Fibroblast of skin of right quadriceps (primary cell): ENCODE measurements around the gene CYP26A1.
A peak's percentile ranks its signal among the peaks of the same experiment; 100 is the strongest.
"Not testable (repeated sequence)": the region's sequence is repeated elsewhere in the genome, so short reads cannot be mapped to it uniquely, and the experiment has no call there.

Source experiments
- DNase-seq: peaks from one replicate; pipeline ENCODE4 v3.0.0-alpha.2; 2013

The CYP26A1 gene

DNA sequence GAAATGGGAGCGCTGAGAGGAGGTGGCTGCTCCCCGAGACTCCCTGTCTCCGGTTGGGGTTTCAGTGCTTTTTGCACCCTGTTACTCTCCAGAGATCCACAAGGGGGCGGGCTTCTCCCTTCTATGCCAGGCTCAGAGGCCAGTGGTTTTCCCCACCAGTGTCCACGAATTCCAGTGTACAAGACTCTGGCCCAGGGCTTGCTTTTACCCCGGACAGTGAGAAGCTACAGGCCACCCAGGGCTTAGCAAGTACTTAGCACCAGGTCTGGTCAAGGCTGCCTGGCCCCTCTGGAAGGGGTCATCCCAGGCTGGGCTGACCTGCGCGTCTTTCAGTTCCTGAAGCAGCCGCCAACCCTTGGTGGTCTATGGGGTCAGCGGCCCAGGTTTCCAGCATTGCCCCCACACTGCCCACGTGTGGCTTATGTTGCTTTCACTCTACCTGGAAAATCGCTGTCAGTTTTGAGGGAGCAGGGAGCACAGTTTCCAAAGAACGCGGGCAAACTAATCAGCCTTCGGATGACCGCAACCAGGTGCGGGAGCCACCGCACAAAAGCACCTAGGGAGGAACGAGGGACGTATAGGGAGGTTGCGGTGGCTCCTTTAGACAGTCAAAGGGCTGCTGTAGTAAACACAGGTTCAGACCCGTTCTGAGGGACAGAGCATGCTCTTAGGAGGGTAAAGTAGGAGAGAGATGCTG, 6.8 kb downstream of the CYP26A1 start:
- peak; percentile 42 for DNase-seq

DNA sequence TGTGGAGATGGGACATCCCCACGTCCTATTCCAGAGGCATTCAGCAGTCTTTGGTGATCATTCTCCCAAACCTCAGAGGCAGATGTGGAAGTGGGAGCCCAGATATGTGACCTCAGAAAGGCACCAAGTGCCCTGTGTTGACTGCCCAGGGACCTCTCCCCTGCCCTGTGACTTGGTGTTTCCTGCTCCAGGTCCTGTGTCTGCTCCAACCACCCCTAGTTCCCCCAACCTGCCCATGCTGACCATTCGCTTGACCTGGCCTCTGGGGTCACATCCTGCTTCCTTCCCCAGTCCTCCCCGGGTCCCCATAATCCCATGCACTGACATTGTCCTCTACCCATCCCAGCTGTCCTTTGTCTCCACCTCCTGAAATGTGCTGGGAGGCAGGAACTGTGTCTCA, 7.6 kb downstream of the CYP26A1 start:
- DNase-seq, result no peak

DNA sequence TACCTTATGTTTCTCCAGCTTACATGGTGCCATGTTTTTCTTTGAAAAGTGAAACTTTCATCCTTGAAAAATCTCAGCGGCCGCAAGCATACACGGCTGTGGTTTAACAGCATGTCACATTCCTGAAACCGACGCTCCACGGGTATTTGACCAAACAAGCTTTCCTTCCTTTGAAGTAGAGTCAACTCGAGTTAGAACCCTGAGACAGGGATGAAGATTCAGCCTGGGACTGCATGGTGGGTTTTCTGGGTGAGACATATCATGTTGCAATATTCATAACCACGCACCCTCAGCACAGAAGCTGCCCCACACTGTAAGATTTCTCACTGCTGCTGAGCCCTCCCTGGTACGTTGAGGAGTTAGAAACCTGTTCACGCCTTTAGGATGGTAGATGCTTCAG, 8.1 kb downstream of the CYP26A1 start:
- peak; percentile 46 for DNase-seq

DNA sequence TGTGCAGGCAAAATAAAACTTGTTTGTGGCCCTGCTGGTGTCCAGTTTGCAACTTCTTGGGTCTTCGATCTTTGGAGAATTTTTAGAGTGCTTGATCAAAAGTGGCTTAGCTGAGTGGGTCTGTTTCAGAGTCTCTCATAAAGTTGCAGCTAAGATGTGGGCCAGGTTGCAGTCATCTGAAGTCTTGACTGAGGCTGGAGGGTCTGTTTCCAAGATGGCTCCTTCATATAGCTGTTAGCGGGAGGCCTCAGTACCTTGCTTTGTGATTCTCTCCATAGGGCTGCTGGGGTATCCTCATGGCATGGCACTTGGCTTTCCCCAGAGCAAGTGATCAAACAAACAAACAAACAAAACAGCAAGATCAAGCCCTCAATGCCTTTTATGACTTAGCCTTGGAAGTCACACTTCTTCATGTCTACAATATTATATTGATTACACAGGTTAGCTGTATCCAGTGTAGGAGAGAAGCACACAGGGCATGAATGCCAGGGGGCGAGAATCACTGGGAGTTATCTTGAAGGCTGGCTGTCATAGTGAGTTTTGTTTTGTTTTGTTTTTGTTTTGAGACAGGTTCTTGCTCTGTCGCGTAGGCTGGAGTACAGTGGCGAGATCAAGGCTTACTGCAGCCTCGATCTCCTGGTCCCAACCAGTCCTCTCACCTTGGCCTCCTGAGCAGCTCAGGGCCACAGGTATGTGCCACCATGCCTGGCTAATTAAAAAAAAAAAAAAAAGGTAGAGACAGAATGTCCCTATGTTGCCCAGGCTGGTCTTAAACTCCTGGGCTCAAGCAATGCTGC, 10.2 kb downstream of the CYP26A1 start:
- DNase-seq, result no peak

DNA sequence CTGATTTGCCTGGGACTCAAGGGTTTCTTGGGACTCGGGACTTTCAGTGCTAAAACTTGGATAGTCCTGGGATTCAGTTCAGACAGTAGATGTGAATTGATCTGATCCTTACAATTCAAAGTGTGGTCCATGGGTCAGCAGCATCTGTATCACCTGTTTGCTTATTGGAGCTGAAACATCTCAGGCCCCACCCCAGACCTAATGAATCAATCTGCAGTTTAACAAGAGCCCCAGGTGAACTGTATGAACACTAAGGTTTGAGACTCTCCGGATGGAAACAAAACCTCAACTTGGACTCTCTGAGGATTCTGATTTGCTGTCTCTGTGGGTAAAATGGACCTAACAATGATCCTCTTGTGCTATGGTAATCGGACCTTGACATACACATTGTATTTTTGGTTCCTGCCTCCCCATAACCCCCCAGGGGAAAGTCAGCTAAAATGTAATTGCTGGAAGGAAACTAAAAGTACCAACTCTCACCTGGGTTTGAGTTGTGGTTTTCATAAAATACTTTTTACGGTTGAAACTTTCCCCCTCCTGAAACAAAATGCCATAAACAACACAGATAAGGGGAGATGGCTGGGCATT, 11.7 kb downstream of the CYP26A1 start:
- DNase-seq, result no peak

DNA sequence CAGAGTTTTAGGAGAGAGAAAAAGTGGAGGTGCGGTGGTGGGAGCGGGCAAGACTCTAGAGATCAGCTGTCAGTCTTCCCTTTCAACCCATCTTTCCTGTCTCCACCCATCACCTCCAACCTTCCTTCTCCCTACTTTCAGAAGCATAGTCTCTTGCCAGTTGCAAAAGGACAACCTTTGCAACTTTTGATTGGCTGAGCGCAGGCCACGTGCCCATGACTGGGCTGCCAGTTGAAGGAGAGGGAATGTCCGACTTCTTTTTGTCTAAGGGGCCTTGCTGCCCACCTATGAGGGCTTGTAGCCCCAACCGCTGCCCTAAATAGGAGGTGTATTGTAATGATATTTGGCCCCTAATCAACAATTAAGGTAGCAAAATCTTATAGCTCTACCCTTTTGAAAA, 12.6 kb downstream of the CYP26A1 start:
- DNase-seq, result no peak

DNA sequence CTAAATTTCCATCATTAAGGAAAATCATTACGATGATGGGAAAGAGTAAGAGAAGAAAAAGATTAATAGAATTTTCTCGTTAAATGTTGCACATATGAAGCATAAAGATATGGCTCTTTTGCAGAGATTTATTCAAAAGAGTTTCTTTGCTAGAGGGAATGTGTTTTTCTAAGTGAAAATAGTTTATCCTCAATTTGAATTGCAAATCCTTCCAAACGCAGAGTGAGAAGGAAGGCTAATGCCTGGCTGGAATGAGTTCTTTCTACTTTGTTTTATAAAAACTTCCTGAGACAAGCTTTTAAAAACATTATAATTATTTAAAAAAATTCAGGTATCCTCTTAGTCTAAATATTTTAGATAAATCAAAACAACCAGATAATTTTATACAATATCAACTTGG, 14.2 kb downstream of the CYP26A1 start:
- DNase-seq, result no peak

DNA sequence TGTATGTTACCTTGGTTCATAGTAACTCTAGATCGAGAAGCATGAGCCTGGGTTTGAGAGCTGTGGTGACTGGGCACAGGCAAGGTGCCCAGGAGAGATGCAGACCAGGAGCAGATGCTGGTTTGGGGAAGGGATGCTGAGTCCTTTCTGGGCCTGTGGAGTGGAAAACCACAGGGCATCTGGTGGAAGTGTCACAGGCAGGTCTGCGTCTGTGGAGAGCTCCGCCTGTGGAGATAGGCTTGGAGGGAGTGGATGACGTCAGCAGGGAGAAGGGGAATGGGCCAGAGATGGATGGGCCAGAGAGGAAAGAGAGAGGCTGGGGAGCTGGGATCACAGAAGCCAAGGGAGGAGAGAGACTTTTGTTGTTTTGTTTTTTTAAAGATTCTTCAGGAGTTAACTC, 14.8 kb downstream of the CYP26A1 start:
- no peak for DNase-seq

DNA sequence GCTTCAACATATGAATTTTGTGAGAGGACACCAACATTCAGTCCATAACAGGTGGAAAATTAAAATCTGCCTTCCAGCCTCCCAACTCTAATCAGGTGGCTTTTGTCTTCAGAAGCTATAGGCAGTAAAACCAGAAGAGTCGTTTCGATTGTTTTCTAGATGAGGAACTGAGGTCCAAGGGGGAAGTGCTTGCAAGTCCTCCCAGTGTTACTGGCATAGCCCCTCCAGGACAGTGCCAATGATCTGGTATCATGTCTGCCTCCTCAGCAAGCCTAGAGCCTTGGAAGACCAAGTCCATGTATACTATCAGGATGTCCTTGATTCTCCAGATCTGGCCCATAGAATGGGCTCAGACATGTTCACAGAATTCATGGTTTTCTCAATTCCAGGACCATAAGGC, 16.9 kb downstream of the CYP26A1 start:
- DNase-seq, result no peak

DNA sequence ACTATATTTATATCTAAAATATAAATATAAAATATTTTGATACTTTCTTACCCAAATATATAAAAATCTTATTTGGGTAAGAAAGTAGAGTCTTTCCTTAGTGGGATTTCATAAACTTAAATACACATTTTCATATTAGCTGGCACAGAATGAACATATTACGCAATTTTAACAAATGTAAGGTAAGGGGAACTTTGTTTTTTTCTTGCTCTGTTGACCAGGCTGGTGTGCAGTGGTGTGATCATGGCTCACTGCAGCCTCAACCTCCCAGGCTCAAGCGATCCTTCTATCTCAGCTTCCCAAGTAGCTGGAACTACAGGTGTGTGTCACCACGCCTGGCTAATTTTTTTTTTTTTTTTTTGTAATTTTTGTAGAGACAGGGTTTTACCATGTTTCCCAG, 18.3 kb downstream of the CYP26A1 start:
- no peak for DNase-seq

DNA sequence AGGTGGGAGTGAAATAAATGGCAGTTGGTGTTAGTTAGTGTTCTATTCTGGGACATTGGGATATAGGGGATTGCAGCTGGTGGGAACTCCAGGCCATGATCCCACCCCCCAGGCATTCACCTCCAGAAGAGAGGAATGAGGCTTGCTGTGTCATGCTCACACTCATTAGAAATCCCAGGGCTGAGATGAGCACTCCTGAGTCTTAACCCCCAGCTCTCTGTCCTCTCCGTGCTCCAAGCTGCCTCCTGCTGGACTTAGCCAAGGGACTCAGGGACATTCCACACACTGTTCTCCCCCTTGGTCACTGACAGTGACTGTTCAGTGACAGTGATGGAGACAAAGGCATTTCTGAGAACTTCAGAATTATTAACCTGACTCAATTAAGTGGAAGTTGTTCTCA, 21.5 kb downstream of the CYP26A1 start:
- DNase-seq, result no peak

DNA sequence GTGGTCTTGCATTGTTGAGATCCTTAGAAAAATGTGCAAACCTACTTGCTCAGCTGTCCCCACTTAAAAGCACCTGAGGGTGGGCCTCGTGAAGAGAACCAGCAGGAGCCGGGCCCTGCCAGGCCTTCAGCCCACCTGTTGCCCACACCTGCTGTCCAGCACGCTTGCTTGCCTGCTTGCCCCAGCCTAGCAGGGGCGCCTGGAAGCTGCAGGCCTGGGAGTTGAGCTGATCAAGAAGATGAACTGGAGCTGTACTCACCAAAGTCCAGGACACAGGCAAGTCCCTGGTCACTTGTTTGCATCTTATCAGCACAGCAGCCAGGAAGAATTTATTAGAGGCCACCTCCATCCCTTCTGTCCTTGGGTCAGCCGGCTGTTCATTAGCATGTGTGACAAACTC, 23.2 kb downstream of the CYP26A1 start:
- DNase-seq, result no peak

DNA sequence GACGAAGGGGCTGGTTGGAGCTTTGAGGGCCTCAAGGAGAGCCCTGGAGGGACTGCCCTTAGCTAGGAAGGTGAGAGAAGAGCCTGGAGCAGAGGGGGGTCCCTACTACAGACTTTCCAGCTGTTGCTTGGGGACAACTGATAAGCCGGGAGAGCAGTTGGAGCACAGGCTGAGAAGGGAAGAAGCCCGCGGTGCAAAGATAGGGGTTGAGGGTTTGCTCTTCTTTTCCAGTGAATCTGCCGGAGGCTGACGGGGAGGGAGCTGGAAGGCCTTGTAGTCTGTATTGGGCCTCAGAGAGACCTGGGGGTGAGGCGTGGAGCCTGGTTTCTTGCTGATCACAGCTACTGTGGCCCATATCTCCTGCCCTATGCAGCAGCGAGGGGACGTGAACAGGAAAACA, 23.7 kb downstream of the CYP26A1 start:
- no peak for DNase-seq

DNA sequence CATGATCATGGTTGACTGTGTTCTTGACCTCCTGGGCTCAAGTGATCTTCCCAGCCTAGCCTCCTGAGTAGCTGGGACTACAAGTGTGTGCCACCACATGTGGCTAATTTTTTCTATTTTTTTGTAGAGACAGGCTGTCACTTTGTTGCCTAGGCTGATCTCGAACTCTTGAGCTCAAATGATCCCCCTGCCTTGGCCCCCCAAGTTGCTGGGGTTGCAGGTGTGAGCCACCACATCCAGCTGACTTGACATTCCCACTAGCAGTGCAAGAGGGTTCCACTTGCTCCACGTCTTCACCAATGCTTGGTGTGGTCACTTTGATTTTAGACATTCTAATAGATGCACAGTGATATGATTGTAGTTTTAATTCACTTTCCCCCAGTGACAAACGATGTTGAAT, 25.1 kb downstream of the CYP26A1 start:
- no peak for DNase-seq

DNA sequence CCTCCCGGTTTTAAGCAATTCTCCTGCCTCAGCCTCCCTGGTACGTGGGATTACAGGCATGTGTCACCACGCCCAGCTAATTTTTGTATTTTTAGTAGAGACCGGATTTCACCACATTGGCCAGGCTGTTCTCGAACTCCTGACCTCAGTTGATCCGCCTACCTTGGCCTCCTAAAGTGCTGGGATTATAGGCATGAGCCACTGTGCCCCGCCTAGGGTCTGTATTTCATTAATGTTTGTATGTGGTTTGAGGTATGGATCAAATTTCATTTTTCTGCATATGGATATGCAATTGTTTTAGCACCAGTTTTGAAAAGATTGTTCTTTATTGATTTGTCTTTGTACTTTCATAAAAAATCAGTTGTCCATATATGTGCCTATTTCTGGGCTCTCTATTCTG, 26.0 kb downstream of the CYP26A1 start:
- no peak for DNase-seq

DNA sequence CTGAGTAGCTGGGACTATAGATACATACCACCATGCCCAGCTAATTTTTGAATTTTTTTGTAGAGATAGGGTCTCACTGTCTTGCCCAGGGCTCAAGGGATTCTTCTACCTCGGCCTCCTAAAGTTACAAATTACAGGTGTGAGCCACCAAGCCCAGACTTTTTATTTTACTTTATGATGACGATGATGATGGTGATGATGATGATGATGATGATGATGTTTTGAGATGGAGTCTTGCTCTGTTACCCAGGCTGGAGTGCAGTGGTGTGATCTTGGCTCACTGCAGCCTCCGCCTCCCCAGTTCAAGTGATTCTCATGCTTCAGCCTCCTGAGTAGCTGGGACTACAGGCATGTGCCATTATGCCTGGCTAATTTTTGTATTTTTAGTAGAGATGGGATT, 27.5 kb downstream of the CYP26A1 start:
- DNase-seq, result not testable (repeated sequence)

DNA sequence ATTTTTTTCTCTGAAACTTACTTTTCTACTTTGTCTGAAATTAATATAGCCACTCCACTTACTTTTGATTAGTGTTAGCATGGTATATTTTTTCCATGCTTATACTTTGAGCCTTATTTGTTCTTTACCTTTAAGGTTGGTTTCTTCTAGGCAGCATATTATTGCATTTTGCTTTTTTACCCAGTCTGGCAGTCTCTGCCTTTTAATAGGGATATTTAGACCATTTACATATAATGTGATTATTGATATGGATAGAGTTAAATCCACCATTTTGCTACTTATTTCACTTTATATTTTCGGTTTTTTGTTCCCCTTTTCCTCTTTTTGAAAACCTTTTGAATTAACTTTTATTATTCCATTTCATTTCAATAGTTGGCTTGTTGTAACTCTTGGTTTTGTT, 30.3 kb downstream of the CYP26A1 start:
- DNase-seq, result no peak

DNA sequence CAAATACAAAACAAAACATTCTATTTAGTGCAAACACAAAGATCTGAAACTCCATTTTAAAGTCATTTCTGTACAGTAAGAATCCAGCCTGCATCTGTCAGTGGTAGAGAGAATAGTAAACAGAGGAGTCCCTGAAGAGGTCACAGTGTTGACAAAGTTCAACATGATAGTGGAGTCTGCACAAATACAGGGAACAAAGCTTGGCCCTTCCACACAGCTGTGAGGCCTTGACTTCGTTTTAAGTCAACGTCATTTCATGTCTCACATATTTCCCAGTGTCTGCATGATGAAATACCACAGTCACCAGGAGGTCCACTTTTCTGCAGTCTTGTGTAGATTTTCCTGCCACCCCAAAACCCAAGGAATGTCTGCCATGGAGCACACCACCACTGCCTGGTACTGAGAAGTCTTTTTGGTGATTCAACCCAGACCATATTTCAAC, 33.0 kb downstream of the CYP26A1 start:
- peak; percentile 73 for DNase-seq

DNA sequence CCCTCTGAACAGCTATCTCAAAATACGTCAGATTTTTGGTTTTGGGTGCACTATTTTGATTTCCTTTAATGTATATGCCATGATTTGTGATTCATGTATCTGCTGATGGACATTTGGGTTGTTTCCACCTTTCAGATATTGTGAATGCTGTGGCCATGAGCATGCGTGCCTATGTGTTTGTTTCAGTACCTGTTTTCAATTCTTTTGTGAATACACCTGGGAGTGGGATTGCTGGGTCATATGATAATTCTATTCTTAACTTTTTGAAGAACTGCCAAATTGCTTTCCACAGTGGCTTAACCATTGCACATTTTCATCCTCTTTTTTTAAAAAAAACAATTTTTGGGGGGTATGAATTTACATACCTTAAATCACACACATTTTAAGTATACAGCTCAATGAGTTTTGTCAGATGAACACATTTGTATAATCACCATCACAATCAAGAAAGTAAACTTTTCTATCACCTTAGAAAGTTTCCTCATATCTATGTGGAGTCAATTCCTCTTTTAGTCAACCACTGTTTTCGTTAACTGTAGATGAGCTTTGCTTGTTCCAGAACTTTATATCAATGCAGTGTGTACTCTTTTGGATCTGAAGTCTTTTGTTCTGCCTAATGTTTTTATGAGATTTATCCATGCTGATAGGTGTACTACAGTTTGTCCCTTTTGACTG, 36.9 kb downstream of the CYP26A1 start:
- DNase-seq, result no peak

DNA sequence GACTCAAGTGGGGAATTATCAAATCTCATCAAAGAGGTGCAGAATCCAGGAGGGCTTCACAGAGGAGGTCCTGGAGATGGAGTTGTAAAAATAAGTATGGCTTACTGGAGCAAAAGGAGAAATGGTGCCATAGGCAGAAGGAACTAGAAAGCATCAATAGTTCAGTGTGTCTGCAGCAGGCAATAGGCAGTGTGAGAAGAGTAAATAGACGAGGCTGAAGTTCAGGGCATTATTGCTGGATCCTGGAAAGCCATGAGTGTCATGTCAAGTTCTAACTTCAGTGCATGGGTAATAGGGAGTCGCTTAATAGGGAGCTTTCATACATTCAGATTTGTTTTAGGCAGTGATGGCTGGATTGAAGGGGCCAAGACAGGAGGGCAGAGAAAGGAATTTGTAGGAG, 39.3 kb downstream of the CYP26A1 start:
- DNase-seq, result no peak

DNA sequence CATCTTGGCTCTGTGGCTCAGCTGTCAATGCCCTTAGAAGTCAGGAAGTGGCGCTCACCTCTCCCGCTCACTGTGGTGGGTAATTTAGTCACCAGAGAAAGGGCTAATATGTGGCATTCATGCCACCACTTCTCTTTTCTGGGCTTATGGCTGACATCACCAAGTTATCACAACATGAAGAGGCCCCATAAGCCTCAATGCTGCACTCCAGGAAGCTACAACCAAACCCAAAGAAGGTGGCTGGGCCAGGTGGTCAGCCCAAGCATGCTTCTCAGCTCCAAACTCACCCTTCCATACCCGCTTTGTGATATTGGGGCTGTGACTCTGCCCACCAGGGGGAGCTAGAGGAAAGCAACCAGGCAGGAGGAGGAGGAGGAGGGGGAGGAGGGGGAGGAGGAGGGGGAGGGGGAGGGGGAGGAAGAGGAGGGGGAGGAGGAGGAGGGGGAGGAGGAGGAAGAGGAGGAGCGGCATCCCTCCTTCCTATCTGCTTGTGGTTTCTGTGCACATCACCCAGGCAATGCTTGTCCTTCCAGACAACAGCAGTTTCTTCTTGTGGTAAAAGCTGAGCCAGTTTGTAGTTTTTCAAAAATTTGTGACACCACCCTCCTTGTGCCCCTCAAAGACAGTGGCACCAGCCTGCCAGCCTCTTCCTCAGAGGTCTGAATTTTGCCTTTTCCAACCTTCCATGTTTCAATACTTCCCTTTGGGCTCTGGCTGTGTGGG, 42.1 kb downstream of the CYP26A1 start:
- DNase-seq, result peak; percentile 46

DNA sequence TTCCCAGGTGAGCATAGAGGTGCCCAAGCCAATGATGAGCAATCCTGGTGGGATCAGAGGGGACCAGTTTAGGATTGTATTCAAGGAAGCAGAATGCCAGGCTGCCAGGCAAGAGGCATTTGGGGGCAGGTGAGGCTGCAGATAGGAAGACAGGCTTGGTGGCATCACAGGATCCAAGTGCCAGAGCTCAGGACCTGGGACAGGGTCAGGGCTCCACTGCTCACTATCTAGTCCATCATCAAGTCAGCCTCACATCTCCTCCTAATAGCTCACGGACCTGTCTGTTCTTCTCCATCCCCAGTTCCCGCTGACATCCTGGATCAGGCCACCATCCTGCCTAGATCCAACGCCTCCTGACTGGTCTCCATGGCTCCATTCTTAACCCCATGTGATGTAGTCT, 47.6 kb downstream of the CYP26A1 start:
- no peak for DNase-seq

DNA sequence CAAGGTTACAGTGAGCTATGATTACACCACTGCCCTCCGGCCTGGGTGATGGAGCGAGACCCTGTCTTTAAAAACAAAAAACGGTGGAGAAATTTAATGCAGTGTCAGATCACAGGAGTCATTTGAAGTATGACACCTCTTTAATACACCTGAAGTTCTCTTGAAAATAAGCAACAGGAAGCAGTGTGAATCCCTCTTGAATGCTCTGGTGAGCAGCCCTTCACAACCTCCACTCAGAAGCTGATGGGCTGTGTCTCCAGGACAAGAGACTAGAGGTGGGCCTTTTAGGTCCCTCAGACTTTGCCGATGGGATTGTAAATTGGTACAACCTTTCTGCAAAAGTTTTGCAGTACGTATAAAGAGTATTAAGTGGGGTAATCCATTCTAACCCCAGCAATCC, 50.1 kb downstream of the CYP26A1 start:
- no peak for DNase-seq
